ENCODE measurements around the gene FASLG.

- TF ChIP-seq CTCF (IDR thresholded peaks at IDR 0.05; ENCODE audit: low read length) (no peak), EZH2 (IDR thresholded peaks at IDR 0.05; ENCODE audit: borderline replicate concordance, low read length) (no peak)
Measured at GRCh38 chr1:172627702-172628101, 31.2 kb upstream of the FASLG start.
